AML-193 (cell line): ENCODE data around the gene COX6B2.
"Not testable (repeated sequence)": the region's sequence is repeated elsewhere in the genome, so short reads cannot be mapped to it uniquely, and the experiment has no call there.

Experiments used
- DNase-seq, 2 experiments: peaks; one replicate each; lab custom pipeline; 2025; lab: John Stamatoyannopoulos, UW

COX6B2 gene, protein sequence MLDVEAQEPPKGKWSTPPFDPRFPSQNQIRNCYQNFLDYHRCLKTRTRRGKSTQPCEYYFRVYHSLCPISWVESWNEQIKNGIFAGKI

GRCh38 chr19:55354698-55355212 lies at the start of gene COX6B2:
TSS of gene COX6B2 (minus strand) at chr19:55354719. CDS start at chr19:55354521, 198 bp downstream.
- no peak for DNase-seq

DNA sequence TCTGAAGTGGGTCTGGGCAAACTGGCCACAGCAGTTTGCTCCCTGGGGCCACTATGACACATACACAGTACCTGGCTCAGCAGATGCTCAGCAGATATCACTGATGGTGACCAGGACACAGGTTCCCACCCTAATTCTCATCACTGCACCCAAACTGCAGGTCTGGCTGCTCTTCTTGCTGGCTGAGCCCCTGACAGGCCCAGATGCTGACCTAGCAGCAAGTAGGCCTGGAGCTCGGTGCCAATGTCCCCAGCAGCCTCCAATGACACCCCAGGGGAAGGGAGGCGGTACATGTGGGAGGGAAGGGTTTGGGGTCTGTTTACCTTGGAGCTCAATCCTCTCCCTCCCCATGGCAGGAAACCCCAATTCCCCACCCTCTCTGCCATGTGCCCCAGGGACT lies 48.0 kb upstream of the COX6B2 start:
- no peak for DNase-seq

DNA sequence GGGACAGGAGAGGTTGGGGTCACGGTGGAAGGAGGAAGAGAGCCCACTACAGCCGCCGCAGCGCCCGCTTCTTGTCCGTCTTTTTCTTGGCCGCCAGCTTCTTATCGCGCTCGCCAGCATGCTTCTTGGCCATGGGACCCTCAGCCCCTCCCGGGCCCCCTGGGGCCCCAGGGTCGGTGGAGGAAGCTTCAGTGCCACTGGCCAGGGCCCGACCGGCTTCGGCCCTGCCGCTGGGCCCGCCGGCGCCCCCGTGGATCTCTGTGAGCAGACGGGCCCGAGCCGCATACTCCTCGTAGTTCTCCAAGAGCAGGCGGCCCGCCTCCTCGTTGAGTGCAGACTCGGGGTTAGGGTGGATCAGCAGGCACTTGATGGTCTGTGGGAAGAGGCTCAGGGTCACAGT lies 46.9 kb upstream of the COX6B2 start:
- not testable (repeated sequence) for DNase-seq

DNA sequence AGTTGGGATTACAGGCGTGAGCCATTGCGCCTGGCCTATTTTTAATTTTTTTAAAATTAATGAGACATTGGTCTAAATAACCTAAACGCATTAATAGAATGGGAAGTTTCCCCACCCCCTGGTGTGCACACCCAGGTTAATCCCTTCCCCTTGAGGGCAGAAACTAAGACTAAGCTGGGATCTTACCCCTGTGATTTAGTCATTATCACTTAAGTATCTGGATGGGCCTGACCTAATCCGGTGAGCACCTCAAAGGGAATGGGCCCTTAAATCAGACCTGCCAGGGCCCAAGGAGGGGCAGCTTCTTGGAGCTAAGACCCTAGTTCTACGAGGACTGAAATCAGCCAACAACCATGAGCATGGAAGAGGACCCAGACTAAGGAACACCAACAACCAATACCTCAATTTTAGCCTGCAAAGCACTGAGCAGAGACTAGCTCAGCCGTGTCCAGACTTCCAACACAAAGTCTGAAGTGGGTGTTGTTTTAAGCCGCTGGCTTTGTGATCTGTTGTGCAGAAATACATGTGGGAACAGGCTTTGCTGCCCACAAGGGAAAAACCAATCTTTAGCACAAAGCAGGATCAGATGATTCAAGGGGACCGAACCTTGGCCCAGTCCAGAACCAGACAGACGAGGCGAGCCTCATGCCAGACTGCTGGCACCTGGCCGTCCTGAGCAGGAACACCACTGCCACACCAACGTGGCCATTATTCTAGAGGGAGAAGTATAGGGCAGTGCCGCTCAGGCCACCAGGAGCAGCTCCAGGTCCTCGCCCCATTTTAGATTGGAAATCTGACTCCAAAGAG lies 46.0 kb upstream of the COX6B2 start:
- no peak for DNase-seq

GRCh38 chr19:55398200-55398925 lies 43.8 kb upstream of the COX6B2 start:
- DNase-seq, result peak in 1 of 2 experiments; percentile 43

- no peak for DNase-seq
Measured at GRCh38 chr19:55392820-55393761, 38.6 kb upstream of the COX6B2 start.

DNA sequence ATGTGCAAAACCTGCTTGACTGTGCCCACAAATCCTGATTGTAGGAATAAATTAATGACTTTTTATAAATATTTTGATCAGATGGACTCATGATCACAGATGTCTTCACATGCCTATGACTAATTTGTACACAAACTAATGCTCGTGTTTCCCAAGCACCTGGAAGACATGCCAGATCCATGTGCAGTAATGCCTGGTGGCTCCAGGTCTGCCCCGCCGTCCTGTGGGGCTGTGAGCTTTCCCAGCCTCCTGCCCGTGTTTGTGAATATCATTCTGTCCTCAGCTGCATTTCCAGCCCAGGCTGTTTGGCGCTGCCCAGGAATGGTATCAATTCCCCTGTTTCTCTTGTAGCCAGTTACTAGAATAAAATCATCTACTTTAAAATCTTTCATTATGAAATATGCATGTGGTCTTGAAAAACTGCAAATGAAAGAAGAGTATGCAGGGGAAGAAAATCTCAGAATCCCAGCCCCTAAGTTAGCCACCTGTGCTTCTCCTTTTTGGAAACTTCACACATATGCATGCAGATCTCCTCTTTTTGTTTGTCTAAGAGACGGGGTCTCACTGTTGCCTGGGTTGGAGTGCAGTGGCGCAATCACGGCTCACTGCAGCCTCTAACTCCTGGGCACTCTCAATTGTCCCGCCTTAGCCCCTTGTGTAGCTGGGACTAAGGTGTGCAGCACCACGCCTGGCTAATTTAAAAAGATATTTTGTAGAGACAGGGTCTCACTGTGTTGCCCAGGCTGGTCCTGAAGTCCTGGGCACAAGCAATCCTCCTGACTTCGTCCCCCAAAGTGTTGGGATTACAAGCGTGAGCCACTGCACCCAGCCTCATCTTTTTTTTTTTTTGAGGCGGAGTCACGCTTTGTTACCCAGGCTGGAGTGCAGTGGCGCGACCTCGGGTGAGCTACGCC lies 37.4 kb upstream of the COX6B2 start:
- no peak for DNase-seq

- DNase-seq, result no peak
Measured at GRCh38 chr19:55391191-55391670, 36.7 kb upstream of the COX6B2 start.

- DNase-seq, result no peak
Measured at GRCh38 chr19:55390461-55390880, 36.0 kb upstream of the COX6B2 start.

- no peak for DNase-seq
Measured at GRCh38 chr19:55389386-55390317, 35.1 kb upstream of the COX6B2 start.

DNA sequence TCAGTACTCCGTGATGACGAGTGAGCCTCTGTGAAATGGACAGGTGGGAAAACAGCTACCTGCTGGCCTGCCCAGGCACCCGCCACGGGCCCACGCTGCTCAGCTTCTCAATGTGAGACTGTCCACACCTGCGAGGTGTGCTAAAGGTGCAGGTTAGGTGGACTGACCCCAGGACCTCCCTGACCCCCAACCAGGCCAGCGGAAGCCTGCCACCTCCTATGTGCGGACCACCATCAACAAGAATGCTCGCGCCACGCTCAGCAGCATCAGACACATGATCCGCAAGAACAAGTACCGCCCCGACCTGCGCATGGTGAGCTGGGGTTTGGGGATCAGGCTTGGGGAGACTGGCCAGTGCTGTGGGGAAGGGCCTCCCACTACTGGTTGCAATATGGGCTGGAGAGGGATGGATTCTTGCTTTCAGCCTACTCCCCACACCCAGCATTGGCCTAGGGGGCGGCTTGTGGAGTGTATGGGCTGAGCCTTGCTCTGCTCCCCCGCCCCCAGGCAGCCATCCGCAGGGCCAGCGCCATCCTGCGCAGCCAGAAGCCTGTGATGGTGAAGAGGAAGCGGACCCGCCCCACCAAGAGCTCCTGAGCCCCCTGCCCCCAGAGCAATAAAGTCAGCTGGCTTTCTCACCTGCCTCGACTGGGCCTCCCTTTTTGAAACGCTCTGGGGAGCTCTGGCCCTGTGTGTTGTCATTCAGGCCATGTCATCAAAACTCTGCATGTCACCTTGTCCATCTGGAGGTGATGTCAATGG lies 33.4 kb upstream of the COX6B2 start:
- no peak for DNase-seq

DNA sequence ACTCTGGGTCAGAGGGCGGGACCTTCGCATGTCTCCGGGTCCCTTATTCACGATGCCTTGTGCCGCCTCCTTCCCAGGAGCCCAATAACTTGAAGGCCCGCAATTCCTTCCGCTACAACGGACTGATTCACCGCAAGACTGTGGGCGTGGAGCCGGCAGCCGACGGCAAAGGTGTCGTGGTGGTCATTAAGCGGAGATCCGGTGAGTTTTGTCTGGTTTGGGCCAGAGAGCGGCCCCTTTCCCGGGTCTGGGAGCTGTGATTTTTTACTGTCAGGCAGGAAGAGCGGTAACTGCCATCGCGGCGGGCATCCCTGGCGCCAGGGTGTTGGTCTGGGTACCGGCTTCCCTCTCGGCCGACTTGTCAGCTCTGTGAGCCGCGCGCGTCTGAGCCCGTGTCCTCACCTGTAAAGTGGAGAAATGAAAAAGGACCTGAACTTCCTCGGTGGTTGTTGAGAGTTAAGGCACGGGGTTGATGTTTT lies 32.0 kb upstream of the COX6B2 start:
- no peak for DNase-seq

- peak; percentile 95 to 96 for DNase-seq
Measured at GRCh38 chr19:55385724-55386492, 31.4 kb upstream of the COX6B2 start, which contains the start of gene RPL28. TSS of gene RPL28 (plus strand) at chr19:55385932. CDS start at chr19:55386358, 426 bp downstream.

- peak; percentile 90 to 92 for DNase-seq
Measured at GRCh38 chr19:55384920-55385723, 30.6 kb upstream of the COX6B2 start.

DNA sequence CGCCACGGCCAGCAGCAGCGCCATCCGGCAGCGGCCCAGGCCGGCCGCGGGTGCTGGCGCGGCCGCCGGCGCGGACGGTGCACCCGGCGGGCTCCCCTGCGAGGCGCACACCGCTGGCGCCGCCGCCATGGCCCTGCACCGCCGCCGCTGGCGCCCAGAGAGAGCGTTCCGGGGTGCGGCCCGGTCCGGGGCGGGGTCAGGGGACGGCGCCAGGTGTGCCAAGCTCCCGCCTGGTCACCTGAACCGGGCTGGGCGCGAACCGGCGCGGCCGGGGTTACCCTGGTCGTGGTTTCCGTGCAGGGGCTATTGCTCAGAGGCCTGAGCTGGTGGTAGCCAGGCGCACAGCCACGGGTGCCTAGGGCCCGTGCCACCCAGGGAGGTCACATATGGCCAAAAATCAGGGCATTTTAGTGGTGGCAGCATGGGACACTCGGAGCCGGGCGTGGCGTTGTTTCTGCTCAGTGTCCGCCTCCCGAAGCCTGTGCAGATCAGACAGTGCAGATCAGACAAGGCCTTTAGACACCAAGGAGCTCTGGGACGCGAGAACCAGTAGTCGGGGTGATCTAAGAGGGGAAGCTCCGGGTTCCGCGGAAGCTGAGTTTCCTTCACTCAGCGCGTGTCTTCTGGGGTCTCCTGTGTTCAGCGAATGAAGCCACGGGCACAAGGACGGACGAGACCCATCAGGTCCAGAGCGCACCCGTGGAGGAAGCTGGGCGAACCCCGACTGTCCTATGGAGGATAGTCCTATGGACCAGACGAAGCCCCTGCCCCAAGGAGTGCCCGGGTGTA lies 29.8 kb upstream of the COX6B2 start, which contains the start of gene TMEM238:
Gene TMEM238, minus strand, starts transcription at position 162 of the 789 bp plus-strand sequence. Its CDS starts 33 bp downstream, at position 129.
- DNase-seq, result peak in 1 of 2 experiments; percentile 9
